K562 (cell line): ENCODE results near the gene SLC25A36. TPM values are rescaled to one million over a fixed set of nuclear protein-coding genes. Genes with fewer than 3 reads are reported as not detected.

Experiments
- CEBPZ ChIP-seq: fragments of 150-350 bp; IDR thresholded peaks from 2 replicates; pipeline ENCODE4 v1.6.1; 2014; ENCODE audit warnings: low read depth, mild to moderate bottlenecking, low read length, borderline replicate concordance
- ETS1 ChIP-seq: conservative IDR thresholded peaks from 2 replicates; pipeline ENCODE4 v1.6.1; 2011; ENCODE audit warnings: low read depth, mild to moderate bottlenecking, low read length; ENCODE audit not compliant: control insufficient read depth
- FOXM1 ChIP-seq, 2 experiments: fragments of 450-650 bp in 1 of 2; sonication (generic) in 1 of 2; formaldehyde crosslinking in 1 of 2; IDR thresholded peaks; 2 replicates each; pipeline versions ENCODE4 v1.6.1 to v1.9.0; 2017 to 2022; ENCODE audit warnings: low read depth in 2 of 2, mild to moderate bottlenecking in 2 of 2, missing genetic modification reagents in 1 of 2, moderate library complexity in 1 of 2
- KAT2B ChIP-seq: IDR thresholded peaks from one replicate; pipeline ENCODE4 v1.6.1; 2012; ENCODE audit warnings: low read depth, mild to moderate bottlenecking, control low read depth, inconsistent platforms, low read length, moderate library complexity
- MCM2 ChIP-seq: fragments of 450-650 bp; IDR thresholded peaks from 2 replicates; pipeline ENCODE4 v1.6.1; 2017; ENCODE audit warnings: low read depth, mild to moderate bottlenecking
- NRF1 ChIP-seq, 2 experiments: fragments of 450-650 bp; IDR thresholded peaks in 1 of 2; conservative IDR thresholded peaks in 1 of 2; 2 replicates each; pipeline ENCODE4 v1.6.1; 2014; ENCODE audit warnings: mild to moderate bottlenecking in 2 of 2
- PKNOX1 ChIP-seq: fragments of 450-650 bp; IDR thresholded peaks from 2 replicates; pipeline ENCODE4 v1.6.1; 2016
- PRDM10 ChIP-seq: fragments of 450-650 bp; IDR thresholded peaks from 2 replicates; pipeline ENCODE4 v1.6.1; 2018; ENCODE audit not compliant: partially characterized antibody
- TFE3 ChIP-seq: fragments of 450-650 bp; formaldehyde crosslinking; IDR thresholded peaks from 2 replicates; pipeline ENCODE4 v1.4.0; 2020; ENCODE audit warnings: mild to moderate bottlenecking, mixed read lengths
- ZBTB7A ChIP-seq: IDR thresholded peaks from 2 replicates; pipeline ENCODE4 v1.6.1; 2011; ENCODE audit warnings: low read depth, mild to moderate bottlenecking, low read length, moderate library complexity, borderline replicate concordance; ENCODE audit not compliant: control insufficient read depth
- ZNF316 ChIP-seq: fragments of 450-650 bp; IDR thresholded peaks from 2 replicates; pipeline ENCODE4 v1.6.1; 2016
- ZNF57 ChIP-seq: fragments of 450-650 bp; formaldehyde crosslinking; IDR thresholded peaks from 2 replicates; pipeline ENCODE4 v1.4.0; 2020; ENCODE audit warnings: mild to moderate bottlenecking, moderate library complexity
- polyA plus RNA-seq, 8 experiments: library from polyadenylated mRNA; depleted of rRNA in 4 of 8; stranded (reverse) in 5 of 8; unstranded in 3 of 8; fragments of >200 nt; fragmentation: Nextera tagmentation in 2 of 8; fragmentation: Illumina TruSeq in 1 of 8; extraction: Ambion mirVana in 2 of 8; extraction: Trizol in 1 of 8; gene quantifications; 2 replicates each; pipeline versions ENCODE4 v1.2.1 to v1.2.3, GENCODE V29; 2011 to 2014; ENCODE audit warnings: inconsistent platforms in 1 of 8, missing spikeins in 1 of 8
- total RNA-seq, 7 experiments: library from RNA; depleted of rRNA in 6 of 7; stranded (reverse); fragments of >200 nt in 6 of 7; fragmentation: Illumina TruSeq in 2 of 7; extraction: Trizol in 2 of 7; gene quantifications; 2 replicates each; pipeline versions ENCODE4 v1.2.1 to v1.2.3, GENCODE V29; 2011 to 2021; ENCODE audit warnings: low replicate concordance in 1 of 7

The SLC25A36 gene
- total and polyA plus RNA-seq, 9 of the 15 experiments (the other 6 are each of a cell fraction or from before 2014, with no cell fraction given), result 12.0 to 95.3 (median 43.3) TPM

GRCh38 chr3:140941434-140942220 lies at the start of gene SLC25A36 (continued):
- TF ChIP-seq PRDM10, result peak; percentile 73
- no peak for TF ChIP-seq MCM2
- TF ChIP-seq CEBPZ, result no peak
- peak; percentile 64 for TF ChIP-seq FOXM1 (IDR thresholded peaks at IDR 0.05; ENCODE audit: low read depth)
- 0 out of 2 replicates have a peak, but pooled peaks have one; percentile 51 for TF ChIP-seq FOXM1 (CRISPR knock-in tag; IDR thresholded peaks at IDR 0.05; ENCODE audit: low read depth)
- TF ChIP-seq KAT2B, result no peak
- peak; percentile 74 for TF ChIP-seq TFE3 (CRISPR knock-in tag)
- TF ChIP-seq ZNF316, result no peak
- TF ChIP-seq ZBTB7A, result peak; percentile 75; the same call in 1 of the 2 replicates
- TF ChIP-seq PKNOX1, result peak; percentile 74
- peak; percentile 61; the same call in 1 of the 2 replicates for TF ChIP-seq ETS1
- no peak for TF ChIP-seq ZNF57 (CRISPR knock-in tag)
- peak; percentile 86 to 89 for TF ChIP-seq NRF1 (conservative IDR thresholded peaks at IDR 0.05 in 1 of 2, IDR thresholded peaks at IDR 0.05 in 1 of 2)
